PFSK-1 (cell line): ENCODE data around the gene ANKRD60.

Experiments used
- FOXP2 ChIP-seq: optimal IDR thresholded peaks from 2 replicates; pipeline ENCODE3; 2011; ENCODE audit warnings: borderline replicate concordance, control low read depth, inconsistent platforms; ENCODE audit not compliant: insufficient read depth; ENCODE audit errors: extremely low read length, extremely low read depth
- POLR2AphosphoS5 ChIP-seq: IDR thresholded peaks from 2 replicates; pipeline ENCODE4 v1.6.1; 2012; ENCODE audit warnings: low read depth, mild to moderate bottlenecking, control low read depth, low read length, moderate library complexity
- REST ChIP-seq, 2 experiments: IDR thresholded peaks; 2 replicates each; pipeline versions ENCODE4 v1.6.1 to v1.8.0; 2011 to 2012; ENCODE audit warnings: low read depth in 2 of 2, low read length in 2 of 2, control low read depth in 1 of 2, inconsistent platforms in 1 of 2, mild to moderate bottlenecking in 1 of 2, moderate library complexity in 1 of 2; ENCODE audit not compliant: insufficient read depth in 1 of 2
- SIN3A ChIP-seq: IDR thresholded peaks from 2 replicates; pipeline ENCODE4 v1.6.1; 2012; ENCODE audit warnings: mild to moderate bottlenecking, low read length, moderate library complexity, borderline replicate concordance; ENCODE audit not compliant: insufficient read depth
- TAF1 ChIP-seq: IDR thresholded peaks from 2 replicates; pipeline ENCODE4 v1.6.1; 2012; ENCODE audit warnings: low read length, control low read depth, borderline replicate concordance; ENCODE audit not compliant: insufficient read depth

ANKRD60 gene

GRCh38 chr20:58184984-58185383 is 43.5 kb downstream of the ANKRD60 start:
- TF ChIP-seq REST (IDR thresholded peaks at IDR 0.05; ENCODE audit: insufficient read depth in 1 of 2, low read depth in 2 of 2, low read length in 2 of 2) (no peak), POLR2AphosphoS5 (no peak), TAF1 (no peak), FOXP2 (no peak), SIN3A (no peak)

GRCh38 chr20:58184063-58184462 is 44.4 kb downstream of the ANKRD60 start:
- TF ChIP-seq POLR2AphosphoS5 (no peak), SIN3A (no peak), FOXP2 (no peak), REST (IDR thresholded peaks at IDR 0.05; ENCODE audit: insufficient read depth in 1 of 2, low read depth in 2 of 2, low read length in 2 of 2) (no peak), TAF1 (no peak)

GRCh38 chr20:58182521-58183140 is 45.8 kb downstream of the ANKRD60 start:
- TF ChIP-seq REST (IDR thresholded peaks at IDR 0.05; ENCODE audit: insufficient read depth in 1 of 2, low read depth in 2 of 2, low read length in 2 of 2) (no peak), SIN3A (no peak), FOXP2 (no peak), POLR2AphosphoS5 (no peak), TAF1 (no peak)

GRCh38 chr20:58179432-58180099 is 48.9 kb downstream of the ANKRD60 start:
- TF ChIP-seq FOXP2 (peak; percentile 61), POLR2AphosphoS5 (no peak)

GRCh38 chr20:58179083-58179431 is 49.4 kb downstream of the ANKRD60 start:
- TF ChIP-seq TAF1 (no peak), SIN3A (no peak), REST (IDR thresholded peaks at IDR 0.05; ENCODE audit: insufficient read depth in 1 of 2, low read depth in 2 of 2, low read length in 2 of 2) (no peak), POLR2AphosphoS5 (no peak), FOXP2 (no peak)
